HEK293 (cell line): Measurements from ENCODE around the gene ST6GAL1.

Source experiments
- CTCF ChIA-PET: fragments of 350-600 bp; formaldehyde crosslinking; extraction: SDS; loops from one replicate; lab custom pipeline; 2021; ENCODE audit warnings: antibody characterized with exemption; lab: Yijun Ruan, JAX
- POLR2A ChIA-PET: fragments of 300-600 bp; formaldehyde crosslinking; extraction: SDS; loops from one replicate; lab custom pipeline; 2020; ENCODE audit warnings: antibody characterized with exemption, inconsistent platforms; lab: Yijun Ruan, JAX
- H3K27ac ChIP-seq: fragments of 200-500 bp; sonication (Bioruptor generic); 2 replicates; pipeline ENCODE4 v1.5.1; 2014; ENCODE audit warnings: low read depth, low read length, control low read depth, inconsistent platforms; ENCODE audit errors: extremely low read depth
- H3K36me3 ChIP-seq, 2 experiments: fragments of 200-500 bp in 1 of 2; sonication (Bioruptor generic) in 1 of 2; 1 replicate in 1 of 2; 2 replicates in 1 of 2; pipeline ENCODE4 v1.5.1; 2014 to 2017; ENCODE audit warnings: inconsistent platforms in 2 of 2, low read length in 2 of 2; ENCODE audit not compliant: control insufficient read depth in 2 of 2, insufficient read depth in 1 of 2
- H3K4me1 ChIP-seq: fragments of 200-500 bp; sonication (Bioruptor generic); 2 replicates; pipeline ENCODE4 v1.5.1; 2014; ENCODE audit warnings: mild to moderate bottlenecking, low read length, inconsistent platforms; ENCODE audit not compliant: control insufficient read depth, insufficient read depth
- H3K4me3 ChIP-seq: 2 replicates; pipeline ENCODE4 v1.5.1; 2011; ENCODE audit warnings: low read depth, mild to moderate bottlenecking, control low read depth, low read length, moderate library complexity
- H3K9me3 ChIP-seq: fragments of 200-500 bp; sonication (Bioruptor generic); 2 replicates; pipeline ENCODE4 v1.5.1; 2014; ENCODE audit warnings: low read depth, low read length, inconsistent platforms; ENCODE audit not compliant: control insufficient read depth, insufficient read depth
- GLIS2 ChIP-seq: fragments of 450-650 bp; formaldehyde crosslinking; IDR thresholded peaks from 2 replicates; pipeline ENCODE4 v1.5.1; 2016; ENCODE audit warnings: missing biosample characterization, missing genetic modification characterization
- IKZF3 ChIP-seq: fragments of 450-650 bp; IDR thresholded peaks from 2 replicates; pipeline ENCODE4 v1.5.0; 2018; ENCODE audit warnings: missing biosample characterization, mild to moderate bottlenecking, missing genetic modification characterization, moderate library complexity
- SP7 ChIP-seq: fragments of 450-650 bp; formaldehyde crosslinking; IDR thresholded peaks from 2 replicates; pipeline ENCODE4 v1.5.1; 2016; ENCODE audit warnings: missing biosample characterization, missing genetic modification characterization
- TRIM28 ChIP-seq: IDR thresholded peaks from 2 replicates; pipeline ENCODE4 v1.6.1; 2011; ENCODE audit warnings: low read length, control low read depth, borderline replicate concordance
- ZFP3 ChIP-seq: fragments of 450-650 bp; formaldehyde crosslinking; IDR thresholded peaks from 2 replicates; pipeline ENCODE4 v1.5.1; 2016; ENCODE audit warnings: low read depth, missing biosample characterization, missing genetic modification characterization
- ZFP37 ChIP-seq: fragments of 450-650 bp; formaldehyde crosslinking; IDR thresholded peaks from 2 replicates; pipeline ENCODE4 v1.5.1; 2016; ENCODE audit warnings: missing biosample characterization, missing genetic modification characterization
- ZFP69B ChIP-seq: fragments of 450-650 bp; formaldehyde crosslinking; IDR thresholded peaks from 2 replicates; pipeline ENCODE4 v1.5.1; 2016; ENCODE audit warnings: missing biosample characterization, missing genetic modification characterization
- ZNF138 ChIP-seq: fragments of 450-650 bp; formaldehyde crosslinking; IDR thresholded peaks from 2 replicates; pipeline ENCODE4 v1.5.1; 2016; ENCODE audit warnings: missing biosample characterization, missing genetic modification characterization, borderline replicate concordance
- ZNF341 ChIP-seq: fragments of 450-650 bp; formaldehyde crosslinking; IDR thresholded peaks from 2 replicates; pipeline ENCODE4; 2016; ENCODE audit warnings: low read depth, missing biosample characterization, missing genetic modification characterization
- ZNF362 ChIP-seq: fragments of 450-650 bp; formaldehyde crosslinking; IDR thresholded peaks from 2 replicates; pipeline ENCODE4 v1.5.1; 2016; ENCODE audit warnings: missing biosample characterization, missing genetic modification characterization
- ZNF366 ChIP-seq: fragments of 450-650 bp; formaldehyde crosslinking; conservative IDR thresholded peaks from 2 replicates; pipeline ENCODE4 v1.5.1; 2016; ENCODE audit warnings: missing biosample characterization, missing genetic modification characterization
- ZNF501 ChIP-seq: fragments of 450-650 bp; formaldehyde crosslinking; IDR thresholded peaks from 2 replicates; pipeline ENCODE4 v1.5.1; 2016; ENCODE audit warnings: missing biosample characterization, missing genetic modification characterization
- ZNF600 ChIP-seq: fragments of 450-650 bp; formaldehyde crosslinking; IDR thresholded peaks from 2 replicates; pipeline ENCODE4 v1.5.1; 2016; ENCODE audit warnings: missing biosample characterization, missing genetic modification characterization
- ZNF660 ChIP-seq: fragments of 450-650 bp; IDR thresholded peaks from 2 replicates; pipeline ENCODE4 v1.5.1; 2018; ENCODE audit warnings: missing biosample characterization, mild to moderate bottlenecking, missing genetic modification characterization
- ZNF707 ChIP-seq: fragments of 450-650 bp; formaldehyde crosslinking; IDR thresholded peaks from 2 replicates; pipeline ENCODE4 v1.5.1; 2016; ENCODE audit warnings: missing biosample characterization, missing genetic modification characterization
- ZSCAN5A ChIP-seq: fragments of 450-650 bp; formaldehyde crosslinking; IDR thresholded peaks from 2 replicates; pipeline ENCODE4 v1.5.1; 2016; ENCODE audit warnings: missing biosample characterization, missing genetic modification characterization
- TF ChIP-seq, protein P1 (sequence below): fragments of 450-650 bp; formaldehyde crosslinking; conservative IDR thresholded peaks from 2 replicates; pipeline ENCODE4 v1.5.1; 2016; ENCODE audit warnings: low read depth, missing biosample characterization, missing genetic modification characterization

Gene ST6GAL1

GRCh38 chr3:186976837-186977750 lies 46.8 kb downstream of the ST6GAL1 start (continued):
- peak; percentile 87 for TF ChIP-seq ZNF660 (tag by site-specific recombination)
- no peak for TF ChIP-seq ZNF138 (tag by site-specific recombination)
- TF ChIP-seq ZNF707 (tag by site-specific recombination): no peak
- TF ChIP-seq IKZF3 (tag by site-specific recombination): peak; percentile 27; the same call in 1 of the 2 replicates
- peak; percentile 96 for TF ChIP-seq ZNF341
- no peak for TF ChIP-seq ZSCAN5A (tag by site-specific recombination)
- TF ChIP-seq SP7 (tag by site-specific recombination): peak; percentile 64
- TF ChIP-seq ZNF600 (tag by site-specific recombination): 0 out of 2 replicates have a peak, but pooled peaks have one; percentile 35
- TF ChIP-seq TRIM28: 0 out of 2 replicates have a peak, but pooled peaks have one; percentile 48
- peak; percentile 96 for TF ChIP-seq ZFP69B (tag by site-specific recombination)
- peak; percentile 26; the same call in 1 of the 2 replicates for TF ChIP-seq GLIS2 (tag by site-specific recombination)
- peak; percentile 36; the same call in 1 of the 2 replicates for TF ChIP-seq ZNF366 (tag by site-specific recombination)

DNA sequence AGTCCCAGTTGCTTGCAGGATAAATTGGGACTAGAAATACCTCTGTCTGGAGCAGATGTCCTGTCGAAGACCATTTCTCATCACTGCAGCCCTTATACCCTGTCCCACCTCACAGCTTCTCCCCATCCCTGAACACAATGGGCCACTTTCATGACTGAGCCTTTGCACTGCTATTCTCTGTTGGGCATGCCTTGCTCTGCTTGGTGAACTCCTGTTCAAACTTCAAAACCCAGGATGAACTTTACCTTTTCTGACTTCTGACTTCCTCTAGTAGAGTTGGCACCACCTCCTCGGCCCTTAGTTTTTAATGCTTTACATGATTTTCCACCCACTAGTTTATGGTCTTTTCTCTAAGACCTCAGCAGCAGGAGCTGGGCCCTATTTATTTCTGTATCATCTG lies 48.4 kb downstream of the ST6GAL1 start:
- TF ChIP-seq ZFP37 (tag by site-specific recombination) (no peak), ZFP3 (tag by site-specific recombination) (peak; percentile 78), ZNF501 (no peak), ZNF362 (tag by site-specific recombination) (no peak)
- TF ChIP-seq, protein P1, sequence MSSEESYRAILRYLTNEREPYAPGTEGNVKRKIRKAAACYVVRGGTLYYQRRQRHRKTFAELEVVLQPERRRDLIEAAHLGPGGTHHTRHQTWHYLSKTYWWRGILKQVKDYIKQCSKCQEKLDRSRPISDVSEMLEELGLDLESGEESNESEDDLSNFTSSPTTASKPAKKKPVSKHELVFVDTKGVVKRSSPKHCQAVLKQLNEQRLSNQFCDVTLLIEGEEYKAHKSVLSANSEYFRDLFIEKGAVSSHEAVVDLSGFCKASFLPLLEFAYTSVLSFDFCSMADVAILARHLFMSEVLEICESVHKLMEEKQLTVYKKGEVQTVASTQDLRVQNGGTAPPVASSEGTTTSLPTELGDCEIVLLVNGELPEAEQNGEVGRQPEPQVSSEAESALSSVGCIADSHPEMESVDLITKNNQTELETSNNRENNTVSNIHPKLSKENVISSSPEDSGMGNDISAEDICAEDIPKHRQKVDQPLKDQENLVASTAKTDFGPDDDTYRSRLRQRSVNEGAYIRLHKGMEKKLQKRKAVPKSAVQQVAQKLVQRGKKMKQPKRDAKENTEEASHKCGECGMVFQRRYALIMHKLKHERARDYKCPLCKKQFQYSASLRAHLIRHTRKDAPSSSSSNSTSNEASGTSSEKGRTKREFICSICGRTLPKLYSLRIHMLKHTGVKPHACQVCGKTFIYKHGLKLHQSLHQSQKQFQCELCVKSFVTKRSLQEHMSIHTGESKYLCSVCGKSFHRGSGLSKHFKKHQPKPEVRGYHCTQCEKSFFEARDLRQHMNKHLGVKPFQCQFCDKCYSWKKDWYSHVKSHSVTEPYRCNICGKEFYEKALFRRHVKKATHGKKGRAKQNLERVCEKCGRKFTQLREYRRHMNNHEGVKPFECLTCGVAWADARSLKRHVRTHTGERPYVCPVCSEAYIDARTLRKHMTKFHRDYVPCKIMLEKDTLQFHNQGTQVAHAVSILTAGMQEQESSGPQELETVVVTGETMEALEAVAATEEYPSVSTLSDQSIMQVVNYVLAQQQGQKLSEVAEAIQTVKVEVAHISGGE: no peak
- TF ChIP-seq, all 188 proteins: peak for 1
- no peak overlapping the region for H3K27ac ChIP-seq
- CTCF ChIA-PET: interaction anchor here (0.6 to 0.8 kb wide), 2 partner anchors 92 to 341 kb away, joined by 3 read pairs; no protein-coding TSS in a partner anchor

More for the DNA sequence above, 48.4 kb downstream of the ST6GAL1 start:
- H3K9me3 ChIP-seq: no peaks in the 10 kb centered on the region
- no peaks in the 10 kb centered on the region; a peak in 1 of 3 replicates for H3K36me3 ChIP-seq
- POLR2A ChIA-PET: interaction anchor here (0.9 kb wide), 1 partner anchor 11 kb away, joined by 3 read pairs; no protein-coding TSS in a partner anchor
- H3K4me3 ChIP-seq: no peak overlapping the region
- H3K4me1 ChIP-seq: peaks cover 4% of the 10 kb centered on the region; the same call in 1 of the 2 replicates
